NB4 (cell line): ENCODE measurements around the gene C1orf210.

Experiments
- DNase-seq: peaks from one replicate; pipeline ENCODE4 v3.0.0; 2010; ENCODE audit warnings: low read depth
- H3K4me3 ChIP-seq: one replicate; pipeline ENCODE4 v1.5.1; 2011; ENCODE audit warnings: mild to moderate bottlenecking, low read depth, low read length, moderate library complexity
- MYC ChIP-seq: IDR thresholded peaks from 2 replicates; pipeline ENCODE4 v1.6.1; 2011; ENCODE audit warnings: low read depth, low read length
- POLR2A ChIP-seq: IDR thresholded peaks from 2 replicates; pipeline ENCODE4 v1.6.1; 2011; ENCODE audit warnings: mild to moderate bottlenecking; ENCODE audit not compliant: insufficient read length; ENCODE audit errors: extremely low read depth
- TF ChIP-seq, protein P1 (sequence below): IDR thresholded peaks from one replicate; pipeline ENCODE4 v1.5.1; 2012; ENCODE audit warnings: low read depth, low read length
- TF ChIP-seq, protein P2 (sequence below): IDR thresholded peaks from 2 replicates; pipeline ENCODE4 v1.6.1; 2011; ENCODE audit warnings: low read depth, low read length

Gene C1orf210

DNA sequence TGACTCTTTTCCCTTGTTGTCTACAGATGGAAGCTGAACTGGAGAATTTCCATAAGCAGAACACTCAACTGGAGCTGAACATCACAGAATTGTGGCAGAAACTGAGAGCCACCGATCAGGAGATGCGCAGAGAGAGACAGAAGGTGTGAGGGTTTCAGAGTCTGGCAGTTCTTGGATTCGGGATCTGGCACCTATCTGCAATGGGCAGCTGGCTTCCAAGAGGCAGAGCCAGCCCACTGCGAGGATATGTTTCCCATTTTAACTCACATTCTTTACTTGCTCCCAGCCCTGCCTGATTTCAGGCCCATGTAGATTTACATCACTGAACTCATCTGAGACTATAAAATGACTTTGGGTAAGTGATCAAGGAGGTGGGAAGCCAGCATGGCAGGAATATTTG, 52.9 kb downstream of the C1orf210 start:
- H3K4me3 ChIP-seq = no peak overlapping the region
- DNase-seq = no peak
- TF ChIP-seq, protein P1, sequence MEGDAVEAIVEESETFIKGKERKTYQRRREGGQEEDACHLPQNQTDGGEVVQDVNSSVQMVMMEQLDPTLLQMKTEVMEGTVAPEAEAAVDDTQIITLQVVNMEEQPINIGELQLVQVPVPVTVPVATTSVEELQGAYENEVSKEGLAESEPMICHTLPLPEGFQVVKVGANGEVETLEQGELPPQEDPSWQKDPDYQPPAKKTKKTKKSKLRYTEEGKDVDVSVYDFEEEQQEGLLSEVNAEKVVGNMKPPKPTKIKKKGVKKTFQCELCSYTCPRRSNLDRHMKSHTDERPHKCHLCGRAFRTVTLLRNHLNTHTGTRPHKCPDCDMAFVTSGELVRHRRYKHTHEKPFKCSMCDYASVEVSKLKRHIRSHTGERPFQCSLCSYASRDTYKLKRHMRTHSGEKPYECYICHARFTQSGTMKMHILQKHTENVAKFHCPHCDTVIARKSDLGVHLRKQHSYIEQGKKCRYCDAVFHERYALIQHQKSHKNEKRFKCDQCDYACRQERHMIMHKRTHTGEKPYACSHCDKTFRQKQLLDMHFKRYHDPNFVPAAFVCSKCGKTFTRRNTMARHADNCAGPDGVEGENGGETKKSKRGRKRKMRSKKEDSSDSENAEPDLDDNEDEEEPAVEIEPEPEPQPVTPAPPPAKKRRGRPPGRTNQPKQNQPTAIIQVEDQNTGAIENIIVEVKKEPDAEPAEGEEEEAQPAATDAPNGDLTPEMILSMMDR = no peak
- TF ChIP-seq POLR2A (no peak), MYC (no peak)
- TF ChIP-seq, protein P2, sequence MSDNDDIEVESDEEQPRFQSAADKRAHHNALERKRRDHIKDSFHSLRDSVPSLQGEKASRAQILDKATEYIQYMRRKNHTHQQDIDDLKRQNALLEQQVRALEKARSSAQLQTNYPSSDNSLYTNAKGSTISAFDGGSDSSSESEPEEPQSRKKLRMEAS = no peak

DNA sequence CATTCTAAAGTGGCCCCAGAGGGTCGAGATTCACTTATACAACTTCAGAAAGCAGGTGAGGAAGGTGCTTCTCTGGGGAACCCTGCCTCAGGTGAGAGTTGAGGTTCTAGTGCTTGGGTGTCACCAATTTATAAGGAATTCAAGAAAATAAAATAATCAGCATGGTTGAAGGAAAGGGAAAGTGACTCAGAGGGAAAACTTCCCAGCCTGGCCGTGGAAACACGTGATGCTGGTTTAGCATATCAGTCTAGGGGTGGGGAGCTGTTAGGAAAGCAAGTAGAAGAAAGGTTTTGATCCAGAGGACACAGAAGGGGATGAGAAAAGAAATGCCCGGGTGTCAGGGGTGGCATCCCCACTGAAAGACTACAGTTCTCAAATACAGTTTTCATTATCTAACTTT, 53.3 kb downstream of the C1orf210 start:
- DNase-seq = no peak
- TF ChIP-seq MYC (no peak), POLR2A (no peak)
- TF ChIP-seq, protein P2 = no peak
- TF ChIP-seq, protein P1 = no peak

More for the DNA sequence above, 53.3 kb downstream of the C1orf210 start:
- no peak overlapping the region for H3K4me3 ChIP-seq
